ENCODE data around the gene LIMCH1.
"Not testable (repeated sequence)": the region's sequence is repeated elsewhere in the genome, so short reads cannot be mapped to it uniquely, and the experiment has no call there.

The LIMCH1 gene

DNA sequence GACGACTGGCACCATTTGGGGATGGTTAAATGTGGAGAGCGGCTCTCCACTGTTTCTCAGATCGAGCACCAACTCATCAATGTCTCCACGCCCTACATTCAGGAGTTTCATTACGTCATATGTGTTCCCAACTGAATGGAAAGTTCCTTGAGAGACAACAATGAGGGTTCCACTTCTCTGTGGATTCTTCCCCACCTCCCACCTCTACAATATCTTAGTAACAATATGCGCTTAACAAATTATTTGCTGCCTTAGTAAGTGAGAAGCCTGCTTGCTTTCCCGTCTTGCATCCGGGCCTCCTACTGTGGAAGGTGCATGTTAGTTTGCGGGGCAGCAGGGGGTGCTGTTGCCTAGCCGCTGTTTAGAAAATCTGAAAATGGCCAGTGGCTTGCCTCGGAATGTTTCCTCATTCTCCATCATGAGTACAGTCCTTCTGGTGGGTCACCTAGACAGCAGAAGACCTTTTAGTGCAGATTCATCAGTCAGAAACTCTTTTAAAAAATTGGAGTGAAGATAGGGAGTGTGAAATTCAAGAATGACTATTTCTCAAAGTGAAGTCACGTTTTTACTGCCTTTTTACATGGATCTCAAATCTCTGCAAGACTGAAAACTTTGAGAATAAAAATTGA, 154.9 kb downstream of the LIMCH1 start:
- DNase-seq = peak; percentile 14

DNA sequence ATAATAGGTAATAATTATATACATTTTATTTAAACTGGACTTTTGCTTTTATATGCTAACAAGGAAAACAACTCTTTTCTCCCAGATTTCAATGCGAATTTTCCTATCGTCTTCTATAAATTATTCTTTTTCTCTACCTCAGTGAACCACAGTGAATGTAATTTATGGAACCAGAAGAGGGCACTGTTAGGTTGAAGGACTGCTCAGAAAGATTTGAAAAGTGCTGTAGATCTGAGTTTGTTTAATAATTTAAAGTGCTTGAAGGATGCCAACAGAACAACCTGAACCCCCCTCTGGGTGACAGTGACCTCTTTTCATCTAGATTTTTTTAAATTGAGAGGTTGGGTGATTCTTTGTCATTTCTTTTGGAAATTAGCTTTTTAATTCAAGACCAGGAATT, 155.7 kb downstream of the LIMCH1 start:
- peak; percentile 12 for DNase-seq

DNA sequence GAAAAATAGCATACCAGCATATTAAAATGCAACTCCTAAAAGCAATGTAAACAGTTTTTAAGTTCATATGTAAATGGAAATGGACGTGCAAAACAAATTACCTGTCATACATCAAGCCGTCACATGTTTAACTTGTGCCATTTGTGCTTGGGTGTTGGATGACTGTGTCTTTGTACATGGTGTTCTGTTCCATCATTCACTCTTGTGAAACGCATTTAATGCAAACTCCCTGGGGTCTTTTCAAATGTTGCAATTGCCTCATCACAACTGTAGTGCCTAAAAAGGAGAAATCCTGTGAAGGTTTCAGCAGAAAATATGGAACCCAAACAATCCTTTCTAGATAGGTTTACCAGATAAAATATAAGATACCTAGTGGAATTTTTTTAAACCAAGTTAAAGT, 158.2 kb downstream of the LIMCH1 start:
- no peak for DNase-seq

DNA sequence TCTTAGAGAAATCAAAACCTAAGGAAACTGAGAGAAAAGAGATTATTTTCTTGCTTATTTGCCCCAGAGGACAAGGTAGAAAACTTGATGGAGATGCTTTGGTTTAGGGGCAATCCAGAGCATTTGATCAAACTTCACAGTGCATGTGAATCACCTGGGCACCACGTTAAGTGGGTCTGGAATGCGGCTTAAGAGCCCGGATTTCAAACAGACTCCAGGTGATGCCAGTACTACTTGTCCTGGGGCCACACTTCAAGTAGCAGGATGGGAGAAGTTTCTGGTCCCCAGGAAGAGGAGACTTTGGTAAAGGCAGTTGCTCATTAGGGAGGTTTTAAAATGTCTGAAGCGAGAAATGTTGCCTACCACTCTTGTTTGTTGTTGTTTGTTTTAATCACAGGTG, 158.8 kb downstream of the LIMCH1 start:
- DNase-seq = no peak

GRCh38 chr4:41701983-41702382, 164.0 kb downstream of the LIMCH1 start:
- DNase-seq = no peak

DNA sequence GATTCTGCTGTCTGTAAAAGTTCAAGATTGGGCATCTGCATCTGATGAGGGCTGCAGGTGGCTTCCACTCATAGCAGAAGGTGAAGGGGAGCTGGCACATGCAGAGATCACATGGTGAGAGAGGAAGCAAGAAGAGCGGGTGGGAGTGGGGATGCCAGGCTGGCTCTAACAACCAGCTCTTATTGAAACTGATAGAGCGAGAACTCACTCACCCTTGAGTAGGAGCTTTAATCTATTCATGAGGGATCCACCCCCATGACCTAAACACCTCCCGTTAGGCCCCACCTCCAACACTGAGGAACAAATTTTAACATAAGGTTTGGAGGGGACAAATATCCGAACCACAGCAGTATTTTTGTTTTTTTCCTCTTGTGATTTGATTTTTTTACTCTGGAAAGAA, 164.8 kb downstream of the LIMCH1 start:
- no peak for DNase-seq

DNA sequence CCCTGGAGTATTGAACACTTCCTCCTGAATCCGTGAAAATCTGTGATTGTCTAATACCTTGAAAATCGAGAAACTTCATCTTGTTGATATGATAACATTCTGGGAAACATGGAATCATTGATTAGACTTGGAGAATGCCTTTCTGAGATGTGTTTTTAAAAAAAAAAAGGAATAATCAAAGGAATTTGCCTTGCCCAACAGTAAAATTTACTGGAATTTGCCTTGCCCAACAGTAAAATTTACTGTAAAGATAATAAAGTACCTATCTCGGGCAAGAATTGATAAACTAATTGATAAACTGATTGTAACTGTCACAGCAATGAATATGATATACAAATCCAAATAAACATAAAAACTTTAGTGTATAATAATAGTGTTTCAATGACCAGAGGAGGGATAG, 165.8 kb downstream of the LIMCH1 start:
- DNase-seq = no peak

DNA sequence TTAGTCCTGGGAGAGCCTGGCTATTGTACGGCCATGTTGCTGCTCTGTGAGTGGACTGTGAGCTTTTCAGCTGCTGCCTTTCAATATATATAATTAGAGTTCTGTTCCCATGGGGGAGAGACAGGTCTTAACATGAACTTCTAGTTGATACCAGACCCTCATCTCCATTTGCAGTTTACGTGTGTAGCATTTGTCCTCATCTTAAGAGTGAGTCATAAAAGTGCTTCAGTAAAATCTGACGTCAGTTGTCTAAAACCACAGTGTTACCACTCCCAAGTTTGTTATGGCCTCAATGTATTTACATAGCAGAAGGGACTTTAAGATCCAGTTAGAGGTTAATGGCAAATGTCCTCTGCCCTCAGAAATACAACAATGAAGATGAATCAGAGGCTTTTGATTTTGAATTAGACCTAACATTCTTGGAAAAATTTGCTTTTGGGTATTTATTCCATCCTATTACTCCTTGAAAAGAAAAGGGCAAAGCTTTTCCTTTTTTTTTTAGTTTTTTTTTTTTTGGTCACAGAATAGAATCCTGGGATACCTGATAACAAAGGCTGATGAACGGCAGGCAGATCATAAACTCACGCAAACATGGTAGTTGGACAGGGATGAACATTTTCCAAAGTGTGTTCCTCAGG, 172.0 kb downstream of the LIMCH1 start:
- no peak for DNase-seq

GRCh38 chr4:41711654-41712053, 173.7 kb downstream of the LIMCH1 start:
- not testable (repeated sequence) for DNase-seq

DNA sequence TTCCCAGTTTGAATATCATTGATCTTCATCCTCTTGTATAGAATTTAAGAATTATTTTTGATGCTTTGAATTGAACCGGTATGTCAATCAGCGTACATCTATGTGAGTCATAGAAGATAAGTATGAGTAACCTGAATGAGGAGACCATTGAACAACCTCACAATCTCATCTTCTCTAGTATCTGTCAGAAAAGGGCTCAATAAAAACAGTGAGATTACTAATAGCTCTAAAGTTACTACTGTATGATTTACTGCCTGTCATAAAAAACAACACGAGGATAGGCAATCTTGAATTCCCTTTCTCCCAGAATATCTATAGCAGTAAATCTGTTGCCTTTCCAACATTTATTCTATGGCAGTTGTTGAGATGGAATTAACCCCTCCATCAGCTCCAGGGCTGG, 174.5 kb downstream of the LIMCH1 start:
- DNase-seq = no peak

DNA sequence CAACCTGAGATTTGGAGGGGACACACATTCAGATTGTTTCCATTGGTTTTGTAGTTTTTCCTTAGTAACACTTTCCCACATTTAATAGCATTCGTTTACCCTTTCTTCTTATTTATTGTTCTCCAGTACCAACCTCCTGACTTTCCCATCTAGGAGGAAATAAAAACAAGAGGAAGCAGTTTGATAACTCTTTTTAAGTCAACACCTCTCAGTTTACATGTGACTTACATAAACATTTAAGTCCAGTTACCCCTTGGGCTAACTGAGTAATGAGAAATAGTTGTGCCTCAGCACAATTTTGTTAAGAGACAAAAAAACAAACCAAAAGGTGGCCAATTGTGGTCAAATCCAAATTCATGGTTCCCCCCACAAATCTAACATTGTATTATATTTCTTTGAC, 175.8 kb downstream of the LIMCH1 start:
- no peak for DNase-seq

GRCh38 chr4:41714364-41715000, 176.5 kb downstream of the LIMCH1 start:
- DNase-seq = no peak

GRCh38 chr4:41715155-41715554, 177.2 kb downstream of the LIMCH1 start:
- no peak for DNase-seq

DNA sequence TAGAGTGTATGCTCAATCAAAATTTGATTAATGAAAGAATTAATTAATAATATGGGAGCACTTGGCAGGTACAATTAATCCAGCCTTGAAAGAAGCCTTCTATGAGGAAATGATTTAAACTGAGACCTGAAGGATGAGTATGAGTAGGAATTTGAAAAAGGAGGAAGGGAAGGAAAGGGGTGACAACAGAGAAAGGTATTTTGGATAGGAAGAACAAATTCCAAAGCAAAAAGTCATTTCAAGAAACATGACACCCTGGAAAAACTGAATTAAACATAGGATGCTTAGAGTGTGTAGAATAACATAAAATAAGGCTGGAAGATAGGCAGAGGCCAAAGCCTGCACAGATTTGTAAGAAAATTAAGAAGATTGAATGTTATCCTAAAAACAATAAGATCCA, 180.9 kb downstream of the LIMCH1 start:
- no peak for DNase-seq

DNA sequence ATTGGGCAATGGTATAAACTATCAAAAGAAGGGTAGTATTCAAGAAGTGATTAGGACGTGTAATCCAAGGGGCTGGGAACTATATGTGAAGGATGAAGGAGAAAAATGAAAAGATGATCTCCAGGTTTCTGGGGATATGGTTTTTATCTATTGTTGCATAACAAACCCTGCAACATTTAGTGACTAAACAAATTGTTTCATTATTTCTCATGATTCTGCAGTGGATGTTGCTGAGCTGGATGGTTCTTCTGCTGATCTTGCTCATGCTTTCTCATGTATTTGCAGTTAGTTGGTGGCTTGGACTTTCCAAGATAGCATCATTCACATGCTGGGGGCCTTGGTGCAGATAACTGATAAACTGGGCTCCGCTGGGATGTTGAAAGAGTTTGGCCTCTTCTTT, 181.5 kb downstream of the LIMCH1 start:
- no peak for DNase-seq

DNA sequence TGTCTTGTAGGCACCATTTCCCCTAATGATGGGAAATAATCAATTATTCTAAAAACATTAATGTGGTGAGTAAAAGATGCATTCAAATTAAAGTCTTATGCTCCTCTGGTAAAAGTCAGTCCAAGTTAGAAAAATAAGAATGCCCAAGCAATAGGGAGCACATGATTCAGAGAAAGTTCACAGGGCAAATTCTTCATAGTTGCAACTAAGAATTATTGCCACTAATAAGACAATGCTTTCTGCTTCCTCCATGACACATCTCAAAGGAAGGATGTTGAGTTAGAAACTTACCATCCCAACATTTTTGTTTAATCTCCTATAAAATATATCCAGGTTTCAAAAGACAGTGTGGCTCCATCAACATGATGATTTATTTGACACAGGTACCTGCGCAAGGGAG, 184.2 kb downstream of the LIMCH1 start:
- DNase-seq = no peak

- DNase-seq = no peak
Observed at GRCh38 chr4:41723286-41723685, 185.3 kb downstream of the LIMCH1 start.

DNA sequence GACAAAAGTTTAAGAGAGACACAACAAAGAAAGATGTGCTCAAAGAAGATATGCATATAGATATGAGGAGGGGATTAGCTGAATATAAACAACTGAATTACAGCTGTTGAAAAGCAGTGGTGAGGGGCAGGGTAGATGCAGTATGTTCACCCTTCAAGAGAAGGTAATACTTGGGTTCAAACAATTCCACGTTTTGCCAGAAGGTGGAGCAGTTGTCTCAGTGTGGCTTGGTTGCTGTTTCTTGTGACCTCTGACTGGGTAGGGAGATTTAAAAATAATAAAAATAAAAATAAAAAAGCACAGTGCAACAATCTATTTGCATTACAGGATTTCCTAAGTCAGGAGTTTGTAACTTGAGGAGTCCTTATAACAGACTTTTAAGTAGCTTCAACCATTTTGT, 187.3 kb downstream of the LIMCH1 start:
- no peak for DNase-seq

- DNase-seq = no peak
Observed at GRCh38 chr4:41727861-41728572, 190.1 kb downstream of the LIMCH1 start.

- no peak for DNase-seq
Observed at GRCh38 chr4:41728573-41728913, 190.6 kb downstream of the LIMCH1 start.

DNA sequence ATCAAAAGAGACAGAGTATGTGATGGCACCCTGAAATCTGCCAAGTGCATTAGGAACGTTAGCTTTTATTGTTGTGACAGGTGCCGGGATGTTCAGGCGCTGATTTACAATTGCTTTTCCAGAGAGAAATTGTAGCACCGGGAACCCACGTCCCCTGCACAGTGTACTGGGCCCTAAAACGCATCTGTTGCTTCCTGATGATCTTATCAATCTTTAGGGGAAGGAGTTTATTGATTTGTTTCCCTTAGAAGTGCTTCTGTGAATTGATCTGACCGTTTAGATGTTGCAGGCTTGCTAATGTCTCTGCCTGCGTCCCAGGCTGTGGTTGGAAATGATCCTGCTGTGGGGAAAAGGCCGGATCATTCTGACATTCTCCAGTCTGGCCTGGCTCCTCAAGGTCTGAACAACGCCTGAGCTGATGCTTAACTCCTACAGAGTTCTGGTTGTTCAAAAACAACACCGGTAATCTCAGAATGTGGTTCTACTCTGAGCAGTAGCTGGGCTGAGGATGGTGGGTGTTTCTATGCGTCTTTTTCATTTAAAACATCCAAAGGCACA, 193.7 kb downstream of the LIMCH1 start:
- no peak for DNase-seq

DNA sequence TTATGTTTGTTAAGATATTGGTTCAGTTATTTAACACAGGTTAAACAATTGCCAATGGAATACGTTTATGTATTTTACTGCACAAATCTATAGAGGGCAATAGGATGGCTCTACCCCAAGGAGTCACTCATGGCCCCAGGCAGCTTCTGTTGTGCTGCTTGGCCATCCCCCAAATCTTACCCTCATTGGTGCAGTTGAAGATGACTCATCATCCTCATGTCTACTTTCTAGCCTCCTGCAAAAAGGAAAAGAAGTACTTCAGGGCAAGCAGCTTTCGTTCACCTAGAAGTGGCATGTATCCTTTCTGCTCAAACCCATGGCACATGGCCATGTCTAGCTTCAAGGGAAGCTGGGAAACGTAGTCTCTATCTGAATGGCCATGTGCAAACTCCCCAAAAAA, 196.4 kb downstream of the LIMCH1 start:
- DNase-seq = no peak

DNA sequence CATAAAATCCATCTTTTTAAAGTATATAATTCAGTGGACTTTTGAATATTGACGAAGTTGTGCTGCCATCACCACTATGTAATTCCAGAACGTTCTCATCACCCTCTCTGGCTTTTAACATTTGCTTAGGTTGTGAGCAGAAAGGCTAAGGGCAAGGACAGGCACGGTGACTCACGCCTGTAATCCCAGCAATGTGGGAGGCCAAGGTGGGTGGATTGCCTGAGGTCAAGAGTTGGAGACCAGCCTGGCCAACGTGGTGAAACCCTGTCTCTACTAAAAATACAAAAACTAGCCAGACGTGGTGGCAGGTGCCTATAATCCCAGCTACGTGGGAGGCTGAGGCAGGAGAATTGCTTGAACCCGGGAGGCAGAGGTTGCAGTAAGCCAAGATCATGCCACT, 199.5 kb downstream of the LIMCH1 start:
- DNase-seq = not testable (repeated sequence)

- DNase-seq = no peak
Observed at GRCh38 chr4:41741354-41741753, 203.4 kb downstream of the LIMCH1 start.

Measured in NCI-H2171 (cell line).